ENCODE measurements around the gene KLK15.
"Not testable (repeated sequence)": the region's sequence is repeated elsewhere in the genome, so short reads cannot be mapped to it uniquely, and the experiment has no call there.

Gene KLK15

DNA sequence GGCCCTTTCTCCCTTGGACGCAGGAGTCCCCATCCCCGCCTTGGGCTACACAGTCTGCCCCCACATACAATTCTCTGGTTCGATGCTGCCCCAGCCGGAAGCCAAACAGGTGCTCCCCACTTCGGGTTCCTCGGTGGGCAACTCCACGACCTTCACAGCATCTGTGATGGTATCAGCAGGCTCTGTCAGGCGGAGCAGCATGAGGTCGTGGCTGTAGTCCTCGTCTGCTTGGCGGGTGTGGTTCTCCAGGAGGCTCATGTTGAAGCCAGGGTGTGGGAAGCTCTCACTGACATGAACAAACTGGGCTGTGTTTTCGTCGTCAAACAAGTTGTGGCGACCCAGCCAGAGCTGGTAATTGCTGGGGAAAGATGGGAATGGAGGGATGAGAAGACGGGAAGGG, 13.3 kb downstream of the KLK15 start:
- DNase-seq = no peak

DNA sequence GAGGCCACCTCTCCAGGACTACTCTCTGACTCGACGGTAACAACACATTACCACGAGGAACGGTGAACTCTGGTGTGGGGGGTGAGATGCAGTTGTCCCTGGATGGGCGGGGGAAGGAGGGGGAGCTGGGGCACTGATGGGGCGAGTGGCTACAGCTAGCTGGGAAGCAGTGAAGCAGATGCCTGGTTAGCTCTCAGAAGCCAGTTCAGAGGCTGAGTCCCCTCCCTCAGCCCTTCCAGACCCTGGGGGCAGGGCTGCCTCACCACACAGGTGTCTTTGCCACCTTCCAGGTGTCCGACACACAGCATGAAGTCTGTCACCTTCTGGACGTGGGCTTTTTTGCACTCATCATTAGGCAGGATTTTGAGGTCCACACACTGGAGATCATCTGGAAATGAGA, 13.7 kb downstream of the KLK15 start:
- DNase-seq = no peak

DNA sequence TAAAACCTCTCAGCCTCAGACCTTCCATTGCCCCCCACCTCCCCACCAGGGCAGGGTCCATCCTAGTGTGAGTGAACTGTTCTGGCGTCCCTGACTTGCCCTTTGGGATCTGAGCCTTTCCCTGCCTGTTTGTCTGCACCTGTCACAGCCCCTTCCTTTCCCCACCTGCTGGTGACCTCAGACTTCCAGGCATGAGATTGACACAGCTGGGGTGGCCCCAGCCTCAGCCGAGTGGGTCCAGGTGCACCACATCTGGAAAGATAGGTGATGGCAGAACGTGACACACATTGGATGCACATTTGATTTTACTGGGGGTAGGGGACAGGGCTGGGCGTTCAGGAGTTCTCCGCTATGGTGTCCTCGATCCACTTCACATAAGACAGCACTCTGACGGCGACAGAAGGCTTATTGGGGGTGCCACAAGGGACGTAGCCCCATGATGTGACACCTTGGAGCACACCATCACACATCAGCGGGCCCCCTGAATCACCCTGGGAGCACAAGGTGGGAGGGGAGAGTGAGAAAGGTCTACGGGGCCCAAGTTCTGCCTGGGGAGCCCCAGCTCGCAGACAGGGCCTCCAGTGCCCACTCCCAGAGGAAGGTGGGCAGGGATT, 14.4 kb downstream of the KLK15 start:
- no peak for DNase-seq

DNA sequence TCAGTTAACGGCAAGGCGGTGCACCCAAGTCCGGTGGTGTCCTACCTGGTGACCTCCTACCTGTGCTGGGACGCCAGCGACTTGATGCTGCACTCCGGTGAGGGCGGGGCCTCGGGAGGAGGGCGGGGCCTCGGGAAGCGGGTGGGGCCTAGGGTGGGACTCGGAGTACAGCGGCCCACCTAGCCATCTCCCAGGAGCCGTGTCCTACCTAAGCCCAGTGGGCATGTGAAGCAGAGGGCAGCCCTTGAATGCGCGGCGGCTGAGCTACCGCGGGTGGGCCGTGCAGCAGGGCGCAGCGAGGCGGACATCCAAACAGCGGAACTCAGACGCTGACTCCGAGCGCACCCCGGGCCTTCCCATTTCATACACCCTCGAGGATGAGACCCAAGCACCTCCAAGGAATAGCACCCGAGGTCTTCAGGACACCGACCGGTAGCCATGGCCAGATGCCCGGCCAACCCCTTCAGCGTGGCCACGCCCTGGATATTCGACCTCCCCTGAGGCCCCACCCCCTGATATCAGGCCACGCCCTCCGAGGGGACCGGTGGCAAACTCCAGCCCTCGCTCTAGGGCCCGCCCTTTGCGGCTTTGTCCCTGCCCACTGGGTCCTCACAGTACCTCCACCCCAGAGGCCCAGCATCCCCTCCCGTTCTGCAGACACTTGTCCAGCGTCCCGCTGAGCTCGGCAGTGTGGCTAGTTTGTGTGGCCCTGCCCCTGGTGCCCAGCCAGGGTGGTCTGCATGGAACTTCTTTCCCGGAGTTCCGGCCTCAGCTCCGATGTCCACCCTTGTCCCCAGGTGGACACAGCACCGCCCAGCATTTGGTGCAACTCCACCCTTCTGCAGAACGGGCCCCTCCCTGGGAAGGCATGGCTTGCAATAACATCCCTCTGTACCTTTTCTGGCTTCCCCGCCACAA, 15.2 kb downstream of the KLK15 start:
- DNase-seq = no peak

DNA sequence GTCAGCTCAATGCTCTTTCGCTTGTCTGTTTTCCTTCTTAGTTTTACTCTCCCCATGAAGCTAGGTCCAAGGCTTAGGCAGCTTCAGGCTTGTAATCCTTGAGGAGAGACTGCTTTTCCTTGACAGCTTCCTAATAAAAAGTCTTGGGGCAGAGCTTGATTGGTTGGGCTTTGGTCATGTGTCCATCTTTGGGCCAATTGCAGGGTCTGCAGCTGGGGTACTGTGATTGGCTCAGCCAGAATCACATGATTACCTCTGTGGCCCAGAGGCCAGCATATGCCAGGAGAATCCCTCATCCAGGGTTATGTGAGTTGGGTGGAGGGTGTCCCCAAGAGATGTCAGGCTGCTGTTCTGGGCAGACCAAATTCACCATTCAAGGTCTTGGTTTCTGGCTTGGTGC, 17.9 kb downstream of the KLK15 start:
- DNase-seq = no peak

DNA sequence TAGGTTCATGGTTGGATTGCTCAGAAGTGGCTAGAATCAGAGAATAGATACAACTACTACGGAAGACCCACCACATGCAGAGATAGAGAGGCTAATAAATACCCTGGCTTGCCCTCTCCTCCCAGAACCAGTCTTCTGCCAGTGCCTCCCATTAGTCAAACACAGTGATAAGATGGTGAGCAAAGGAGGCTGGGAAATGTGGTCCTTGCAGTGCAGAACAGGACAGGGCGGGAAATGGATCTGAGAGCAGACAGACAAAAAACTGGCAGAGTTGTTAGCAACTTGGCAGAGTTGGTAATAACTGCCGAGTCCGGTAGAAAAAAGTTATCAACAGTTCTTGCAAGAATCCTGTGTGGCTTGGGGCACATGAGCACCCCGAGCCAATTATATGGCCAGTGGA, 18.5 kb downstream of the KLK15 start:
- no peak for DNase-seq

DNA sequence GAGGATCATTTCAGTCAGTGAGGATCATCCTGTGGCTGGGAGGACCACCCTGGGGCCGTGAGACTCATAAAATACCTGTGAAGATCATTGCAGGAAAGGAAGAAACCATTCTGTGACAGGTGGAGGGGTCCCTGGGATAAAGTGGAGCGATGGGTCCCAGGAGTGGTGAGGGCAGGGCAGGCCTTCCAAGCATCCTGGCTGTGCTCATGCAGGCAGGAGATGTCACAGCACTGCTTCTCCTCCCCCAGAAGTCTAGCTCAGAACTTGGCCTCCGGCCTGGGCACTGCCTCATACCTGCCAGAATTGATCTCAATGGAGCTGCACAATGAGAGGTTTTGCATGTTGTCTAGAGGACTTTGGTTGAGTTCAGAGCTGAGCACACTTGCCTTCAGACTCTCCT, 20.9 kb downstream of the KLK15 start:
- no peak for DNase-seq

DNA sequence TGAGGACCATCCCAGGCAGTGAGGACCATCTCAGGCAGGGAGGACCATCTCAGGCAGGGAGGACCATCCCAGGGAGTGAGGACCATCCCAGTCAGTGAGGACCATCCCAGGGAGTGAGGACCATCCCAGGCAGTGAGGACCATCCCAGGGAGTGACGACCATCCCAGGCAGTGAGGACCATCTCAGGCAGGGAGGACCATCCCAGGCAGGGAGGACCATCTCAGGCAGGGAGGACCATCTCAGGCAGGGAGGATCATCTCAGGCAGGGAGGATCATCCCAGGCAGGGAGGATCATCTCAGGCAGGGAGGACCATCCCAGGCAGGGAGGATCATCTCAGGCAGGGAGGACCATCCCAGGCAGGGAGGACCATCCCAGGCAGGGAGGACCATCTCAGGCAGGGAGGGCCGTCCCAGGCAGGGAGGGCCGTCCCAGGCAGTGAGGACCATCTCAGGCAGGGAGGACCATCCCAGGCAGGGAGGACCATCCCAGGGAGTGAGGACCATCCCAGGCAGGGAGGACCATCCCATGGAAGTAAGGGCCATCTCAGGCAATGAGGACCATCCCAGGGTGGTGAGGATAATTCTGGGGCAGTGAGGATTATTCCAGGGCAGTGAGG, 21.6 kb downstream of the KLK15 start:
- not testable (repeated sequence) for DNase-seq

DNA sequence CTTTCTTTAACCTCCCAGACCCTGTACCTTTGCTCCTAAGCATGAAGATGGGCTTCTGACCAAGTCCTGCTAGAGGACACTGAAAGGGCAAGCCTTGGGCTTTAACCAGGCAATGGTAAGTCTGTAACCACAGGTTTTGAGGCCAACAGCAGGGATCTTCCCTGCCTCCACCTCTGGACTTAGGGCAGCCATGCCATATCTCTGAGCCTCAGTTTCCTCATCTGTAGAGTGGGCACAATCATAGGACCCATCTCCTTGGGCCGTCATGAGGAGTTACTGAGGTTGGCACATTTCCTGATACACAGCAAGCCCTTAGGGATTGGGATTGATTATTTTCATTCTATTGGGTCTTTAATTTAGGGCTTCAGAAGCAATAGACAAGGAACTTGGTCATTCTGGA, 24.5 kb downstream of the KLK15 start:
- DNase-seq = no peak

DNA sequence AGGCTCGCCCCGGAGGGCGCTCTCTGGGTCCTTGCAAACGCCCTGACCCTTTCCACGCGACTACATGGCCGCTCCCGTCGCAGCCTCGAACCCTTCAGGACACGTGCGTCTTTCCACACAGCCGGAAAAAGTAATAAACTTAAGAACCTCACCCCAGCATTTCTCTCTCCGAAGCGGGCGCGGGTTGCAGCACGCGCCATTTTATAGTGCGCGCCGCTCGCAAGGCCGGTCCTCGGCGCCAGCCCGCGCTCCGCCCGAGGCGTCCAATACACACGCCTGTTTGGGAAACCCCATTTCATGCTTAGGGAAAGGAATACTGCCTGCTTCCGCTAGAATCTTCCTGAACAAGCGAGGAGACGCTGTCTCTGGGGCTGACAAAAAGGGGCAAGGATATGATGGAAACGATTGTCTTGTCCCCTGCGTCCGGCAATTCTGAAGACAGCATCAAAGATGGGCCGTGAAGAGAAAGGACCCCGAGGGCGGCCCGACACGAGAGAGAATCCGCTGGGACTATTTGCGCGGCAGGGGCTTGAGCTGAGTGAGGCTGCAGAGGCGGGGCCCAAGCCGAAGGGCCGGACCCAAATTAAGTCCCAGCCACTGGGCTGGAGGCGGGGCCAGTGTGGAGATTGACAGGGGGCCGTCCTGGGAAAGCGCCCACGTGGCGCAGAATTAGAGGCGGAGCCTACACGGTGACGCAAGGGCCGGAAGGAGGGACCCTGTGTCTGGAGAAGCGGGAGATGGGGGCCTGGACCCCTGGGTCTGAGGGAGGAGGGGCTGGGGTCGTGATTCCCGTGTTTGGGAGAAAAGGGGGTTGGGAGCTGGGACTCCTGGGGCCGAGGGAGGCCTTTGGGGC, 28.7 kb downstream of the KLK15 start:
- DNase-seq = peak; percentile 97 to 98

DNA sequence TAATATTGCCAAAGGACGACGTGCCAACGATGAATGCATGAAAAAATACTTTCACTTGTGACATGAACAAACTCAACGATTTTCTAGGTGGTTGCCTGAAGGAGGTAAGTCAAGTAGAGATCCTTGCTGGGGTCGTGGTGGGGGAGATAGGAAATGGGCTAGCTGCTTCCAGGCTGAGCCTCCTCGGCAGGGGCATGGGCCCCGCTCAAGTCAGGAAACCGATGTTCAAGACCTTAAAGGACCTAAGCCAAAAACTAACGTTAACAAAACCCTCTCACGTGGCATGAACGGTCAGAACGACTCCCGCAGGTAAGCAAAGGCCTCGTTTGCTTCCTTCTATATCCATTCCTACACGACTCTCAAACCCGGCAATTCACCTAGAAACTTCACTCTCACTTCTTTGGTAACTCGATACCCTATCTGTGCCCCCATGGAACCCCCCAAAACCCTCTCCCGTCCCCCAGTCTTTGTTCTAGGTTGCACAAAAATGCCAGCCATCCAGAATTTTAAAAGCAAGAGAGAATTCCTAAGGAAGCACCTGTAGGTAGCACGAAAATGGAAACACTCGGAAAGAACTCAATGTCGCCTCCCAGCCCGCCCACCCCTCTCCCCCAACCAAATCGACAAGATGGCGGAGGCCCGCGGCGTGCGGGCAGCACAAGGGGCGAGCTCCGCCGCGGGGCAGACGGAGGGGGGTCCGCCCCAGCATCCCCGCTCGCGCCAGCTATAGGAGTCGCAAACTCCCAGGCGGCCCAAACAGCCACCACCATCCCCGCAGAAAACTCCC, 29.5 kb downstream of the KLK15 start:
- peak; percentile 23 to 39 for DNase-seq

DNA sequence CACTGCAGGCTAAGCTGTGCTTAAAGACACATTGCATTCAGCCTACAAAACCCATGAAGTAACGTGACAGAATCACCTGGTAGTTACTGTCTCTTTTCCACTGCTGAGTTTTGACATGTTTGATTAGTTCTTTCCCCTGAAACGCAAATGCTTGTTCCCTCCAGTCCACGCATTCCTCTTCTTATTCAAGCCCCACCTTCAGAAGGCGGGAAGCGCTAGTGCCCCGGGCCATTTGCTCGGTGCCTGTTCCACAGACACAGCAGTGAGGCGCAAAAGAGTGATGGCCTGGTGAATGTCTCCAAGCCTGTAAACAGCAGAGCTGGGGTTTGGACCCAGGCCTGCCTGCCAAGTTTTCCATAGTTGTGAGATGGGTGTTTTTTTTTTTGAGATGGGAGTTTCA, 32.3 kb downstream of the KLK15 start:
- DNase-seq = no peak

DNA sequence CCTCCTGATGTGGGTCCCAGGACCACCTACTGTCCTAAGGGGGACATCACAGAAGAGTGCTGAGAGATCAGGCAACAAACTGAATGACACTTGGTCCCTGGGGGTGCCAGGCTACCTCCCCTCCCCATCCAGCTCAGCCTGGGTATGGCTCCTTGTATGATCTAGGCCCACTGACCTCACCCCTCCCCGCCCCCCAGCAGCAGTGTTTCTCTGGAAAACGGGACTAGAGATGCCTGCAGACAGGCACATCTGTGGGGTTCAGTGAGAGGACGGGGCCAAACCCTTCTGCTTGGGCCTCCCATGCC, 33.9 kb downstream of the KLK15 start:
- no peak for DNase-seq

DNA sequence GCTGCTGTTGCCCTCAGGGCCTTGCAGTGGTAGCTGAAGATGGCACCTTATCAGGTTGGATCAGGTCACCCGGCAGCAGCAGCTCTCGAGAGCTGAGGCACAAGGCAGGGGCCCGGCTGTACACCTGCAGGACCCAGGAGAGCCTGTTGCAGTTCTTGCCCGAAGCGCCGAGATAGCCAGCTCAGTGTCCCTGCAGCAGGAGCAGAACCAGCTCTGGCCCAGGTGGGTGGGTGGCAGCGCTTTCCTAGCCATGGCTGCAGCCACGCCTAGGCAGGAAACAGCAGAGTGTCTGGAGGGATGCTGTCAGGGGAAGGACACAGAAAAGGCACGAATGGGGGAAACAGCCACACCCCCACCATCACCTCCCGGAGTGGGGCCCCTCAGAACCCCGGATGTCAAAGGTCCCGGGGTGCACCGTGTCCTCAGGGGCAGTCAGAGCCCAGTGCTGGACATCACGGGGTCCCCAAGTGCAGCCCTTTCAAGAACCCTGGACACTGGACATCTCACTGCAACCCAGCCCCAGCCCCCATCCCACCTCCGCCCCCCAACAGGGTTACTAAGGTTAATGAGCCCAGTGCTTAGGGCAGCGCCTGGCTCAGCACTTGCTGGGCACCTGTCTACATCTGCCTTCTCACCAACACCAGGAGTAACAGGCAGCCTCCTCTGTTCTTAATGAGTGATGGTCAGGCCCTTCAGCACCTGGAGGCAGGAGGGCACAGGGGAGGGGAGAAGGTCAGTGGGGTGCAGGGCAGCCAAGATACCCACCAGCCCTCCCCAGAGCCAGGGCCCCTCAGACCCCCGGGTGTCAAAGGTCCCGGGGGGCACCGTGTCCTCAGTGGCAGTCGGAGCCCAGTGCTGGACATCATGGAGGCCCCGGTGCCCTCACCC, 34.5 kb downstream of the KLK15 start:
- DNase-seq = no peak

DNA sequence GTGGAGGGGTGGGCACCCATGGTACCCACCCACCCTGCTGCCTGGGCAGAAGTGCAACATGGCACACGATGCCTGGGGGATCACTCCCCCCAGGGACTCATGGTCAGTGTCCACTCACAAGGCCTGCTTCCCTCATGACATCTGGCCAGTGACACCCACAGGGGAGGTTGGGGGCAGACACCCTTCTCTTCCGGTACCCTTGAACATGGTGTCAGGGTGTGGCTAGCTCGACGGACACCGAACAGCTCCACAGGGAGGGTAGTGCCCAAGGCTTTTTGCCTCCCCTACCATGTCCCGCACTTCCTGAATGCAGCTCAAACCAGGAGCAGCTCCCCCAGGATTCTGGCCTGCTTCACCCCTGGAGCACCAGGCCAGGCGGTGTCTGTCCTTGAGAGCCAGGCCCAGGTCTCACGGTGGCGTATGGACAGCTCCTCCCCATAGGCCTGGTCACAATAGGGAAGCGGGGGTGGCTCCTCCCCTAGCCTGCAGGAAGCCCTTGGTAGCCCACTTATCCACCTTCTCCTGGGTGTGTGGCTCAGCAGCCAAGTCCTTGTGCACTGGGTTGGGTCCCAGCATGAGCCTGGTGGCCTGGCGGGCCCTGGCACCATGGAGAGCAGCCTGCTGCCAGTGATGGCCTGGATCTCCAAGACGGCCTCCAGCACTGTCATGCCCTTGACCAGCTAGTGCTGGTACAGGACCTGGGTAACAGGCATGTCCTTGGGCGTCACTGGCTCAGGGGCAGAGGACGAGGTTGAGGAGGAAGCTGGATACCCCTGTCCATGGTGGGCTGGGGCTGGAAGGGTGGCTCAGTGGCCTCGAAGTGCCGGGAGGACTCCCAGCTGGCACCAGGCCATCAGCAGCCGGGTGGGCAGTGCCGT, 35.4 kb downstream of the KLK15 start:
- DNase-seq = no peak

DNA sequence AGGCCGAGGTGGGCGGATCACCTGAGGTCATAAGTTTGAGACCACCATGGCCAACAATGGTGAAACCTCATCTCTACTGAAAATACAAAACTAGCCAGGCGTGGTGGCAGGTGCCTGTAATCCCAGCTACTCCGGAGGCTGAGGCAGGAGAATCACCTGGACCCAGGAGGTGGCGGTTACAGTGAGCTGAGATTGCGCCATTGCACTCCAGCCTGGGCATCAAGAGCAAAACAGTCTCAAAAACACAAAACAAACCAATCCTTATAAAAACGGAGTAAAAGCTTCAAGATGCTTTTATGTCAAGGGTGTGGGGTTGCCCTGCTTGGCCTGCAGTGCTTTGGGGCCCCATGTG, 36.0 kb downstream of the KLK15 start:
- no peak for DNase-seq

DNA sequence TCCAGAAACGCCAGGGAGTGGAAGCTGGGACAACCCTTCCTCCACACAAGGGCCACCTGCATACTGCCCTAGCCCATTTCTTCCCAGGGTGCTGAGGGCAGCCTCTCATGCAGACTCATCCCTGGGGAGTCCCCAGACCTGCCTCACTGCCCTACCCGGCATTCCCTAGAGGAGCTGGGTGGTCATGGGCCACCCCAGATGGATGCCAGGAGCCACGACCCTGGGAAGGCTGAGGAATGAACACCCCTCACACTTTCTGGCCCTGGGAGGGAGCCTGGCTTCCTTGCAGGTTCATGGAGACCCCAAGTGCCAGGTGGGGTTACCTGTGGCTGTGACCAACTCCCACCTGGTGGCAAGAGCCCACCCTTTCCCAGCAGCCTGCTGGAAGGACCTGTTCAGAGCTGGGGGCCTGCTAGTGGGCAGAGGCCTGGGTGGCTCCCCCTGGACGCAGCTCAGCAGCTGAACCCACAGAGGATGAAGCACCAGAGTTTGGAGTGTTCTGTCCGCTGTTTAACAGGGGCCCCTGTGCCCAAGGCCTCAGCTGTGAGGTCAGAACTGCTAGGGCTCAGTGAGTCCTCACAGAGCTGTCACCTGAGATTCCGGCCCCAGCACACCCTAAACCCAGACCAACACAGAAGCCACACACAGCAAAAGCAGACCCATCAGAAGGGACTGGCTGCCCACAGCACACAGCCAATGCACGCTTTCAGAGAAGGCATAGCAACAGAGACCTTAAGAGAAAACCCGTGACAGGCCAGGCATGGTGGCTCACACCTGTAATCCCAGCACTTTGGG, 36.5 kb downstream of the KLK15 start:
- no peak for DNase-seq

DNA sequence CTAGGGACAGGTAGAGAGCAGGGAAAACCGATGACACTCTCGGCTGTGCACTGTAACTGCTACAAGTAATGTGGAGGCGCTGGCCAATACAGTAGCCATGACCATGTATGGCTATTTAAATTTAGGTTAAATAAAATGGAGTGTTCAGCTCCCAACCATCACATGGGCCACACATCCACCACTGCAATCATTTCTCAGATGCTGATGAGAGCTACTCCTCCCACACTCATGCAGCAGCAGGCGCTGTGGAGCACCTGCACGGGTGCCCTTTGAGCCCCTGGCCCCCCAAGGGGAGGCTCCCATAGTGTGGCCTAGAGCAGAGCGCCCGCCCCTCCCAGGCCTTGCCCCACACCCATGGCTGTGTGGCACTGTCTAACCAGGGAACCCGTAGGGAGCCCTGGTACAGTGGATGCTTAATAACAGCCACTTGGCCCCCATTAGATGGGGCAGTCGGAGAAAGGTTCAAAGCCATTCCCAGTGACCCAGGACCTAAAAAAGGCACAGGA, 37.2 kb downstream of the KLK15 start:
- DNase-seq = no peak

DNA sequence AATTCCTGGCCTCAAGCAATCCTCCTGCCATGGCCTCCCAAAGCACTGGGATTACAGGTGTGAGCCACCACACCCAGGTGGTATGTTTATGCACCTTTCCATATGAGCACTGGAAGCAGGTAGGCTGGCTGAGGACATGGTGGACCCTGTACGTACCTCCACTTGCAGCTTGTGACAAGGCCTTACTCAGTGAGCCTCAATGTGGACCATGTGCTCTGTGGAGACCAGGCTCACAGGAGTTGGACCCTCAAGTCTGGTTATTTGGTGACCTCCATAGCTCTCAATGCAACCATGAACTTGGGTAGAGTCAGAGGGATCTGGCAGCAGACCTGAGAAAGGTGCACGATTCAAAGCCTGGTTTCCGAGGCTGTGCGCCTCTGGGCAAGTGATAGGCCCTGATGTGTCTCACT, 37.7 kb downstream of the KLK15 start:
- no peak for DNase-seq

All from activated CD4-positive, alpha-beta T cell treated with anti-CD3 and anti-CD28 coated beads, Interleukin-2, amount 50 U/mL, for 4 hours (primary cell).